Keratinocyte (primary cell): ENCODE data around the gene DESI1. TPM values are rescaled to one million over a fixed set of nuclear protein-coding genes. Genes with fewer than 3 reads are reported as not detected.

ENCODE experiments used
- DNase-seq: peaks from one replicate; pipeline ENCODE4 v3.0.0-alpha.2; 2011; ENCODE audit warnings: low read depth, missing footprints, low spot score
- FAIRE-seq: peaks from 2 replicates; lab custom pipeline; 2011; peaks lifted over from hg19 to GRCh38; lab: Jason Lieb, UNC
- H2AFZ ChIP-seq: 2 replicates; pipeline ENCODE4 v1.6.0; 2012; ENCODE audit warnings: low read length, control low read depth, inconsistent platforms; ENCODE audit not compliant: control insufficient read depth
- H3K27ac ChIP-seq: 2 replicates; pipeline ENCODE4 v1.5.1; 2011; ENCODE audit warnings: low read length; ENCODE audit not compliant: control insufficient read depth, insufficient read depth
- H3K27me3 ChIP-seq: 3 replicates; pipeline ENCODE4 v1.6.0; 2011; ENCODE audit warnings: low read length; ENCODE audit not compliant: control insufficient read depth, insufficient read depth; ENCODE audit errors: extremely low read depth
- H3K36me3 ChIP-seq, 2 experiments: 2 replicates in 1 of 2; 3 replicates in 1 of 2; pipeline ENCODE4 v1.5.1; 2011; ENCODE audit warnings: low read length in 2 of 2, mild to moderate bottlenecking in 1 of 2; ENCODE audit not compliant: control insufficient read depth in 2 of 2, insufficient read depth in 2 of 2; ENCODE audit errors: extremely low read depth in 1 of 2
- H3K4me1 ChIP-seq: 3 replicates; pipeline ENCODE4 v1.5.1; 2011; ENCODE audit warnings: low read length; ENCODE audit not compliant: control insufficient read depth, insufficient read depth; ENCODE audit errors: extremely low read depth
- H3K4me2 ChIP-seq: 3 replicates; pipeline ENCODE4 v1.6.0; 2011; ENCODE audit warnings: low read depth, low read length; ENCODE audit not compliant: control insufficient read depth, insufficient read depth; ENCODE audit errors: extremely low read depth
- H3K4me3 ChIP-seq, 3 experiments: fragments of 200-600 bp in 1 of 3; sonication (generic) in 1 of 3; 2 replicates in 2 of 3; 3 replicates in 1 of 3; pipeline ENCODE4 v1.5.1; 2011 to 2016; ENCODE audit warnings: low read length in 3 of 3, mild to moderate bottlenecking in 3 of 3, control low read depth in 2 of 3, inconsistent platforms in 1 of 3, low read depth in 1 of 3, mixed read lengths in 1 of 3, mixed run types in 1 of 3, moderate library complexity in 1 of 3; ENCODE audit not compliant: control insufficient read depth in 2 of 3, insufficient read depth in 2 of 3; ENCODE audit errors: extremely low read depth in 1 of 3
- H3K79me2 ChIP-seq: 2 replicates; pipeline ENCODE4 v1.6.0; 2012; ENCODE audit warnings: low read length; ENCODE audit not compliant: control insufficient read depth, insufficient read depth
- H3K9ac ChIP-seq: 3 replicates; pipeline ENCODE4 v1.6.0; 2011; ENCODE audit warnings: low read length; ENCODE audit not compliant: control insufficient read depth, insufficient read depth; ENCODE audit errors: extremely low read depth
- H3K9me1 ChIP-seq: 3 replicates; pipeline ENCODE4 v1.6.0; 2011; ENCODE audit warnings: low read length; ENCODE audit not compliant: control insufficient read depth, insufficient read depth; ENCODE audit errors: extremely low read depth
- H3K9me3 ChIP-seq: 2 replicates; pipeline ENCODE4 v1.5.1; 2012; ENCODE audit warnings: low read depth, low read length; ENCODE audit not compliant: control insufficient read depth
- H4K20me1 ChIP-seq: 3 replicates; pipeline ENCODE4 v1.6.0; 2011; ENCODE audit warnings: low read length; ENCODE audit not compliant: control insufficient read depth, insufficient read depth; ENCODE audit errors: extremely low read depth
- EZH2 ChIP-seq: IDR thresholded peaks from one replicate; pipeline ENCODE4 v1.6.1; 2012; ENCODE audit warnings: inconsistent platforms, mild to moderate bottlenecking, low read length, moderate library complexity
- dilution Hi-C: fragments of 300-500 bp; cut with MboI; formaldehyde crosslinking; loops from one replicate; pipeline ENCODE4 v1.7.0; 2020; ENCODE audit warnings: low sequenced_read_pairs; ENCODE audit not compliant: extremely low pct_ligation_motif_present
- polyA plus RNA-seq, 5 experiments: library from polyadenylated mRNA; depleted of rRNA in 3 of 5; stranded (reverse) in 3 of 5; stranded (forward) in 1 of 5; unstranded in 1 of 5; fragments of >200 nt; gene quantifications; 1 replicate in 1 of 5; 2 replicates in 3 of 5; 3 replicates in 1 of 5; pipeline versions ENCODE4 v1.2.1 to v1.2.3, GENCODE V29; 2011 to 2012; ENCODE audit warnings: missing spikeins in 2 of 5, low read depth in 1 of 5, low replicate concordance in 1 of 5
- TF ChIP-seq, protein P1 (sequence below), 3 experiments: IDR thresholded peaks in 1 of 3; conservative IDR thresholded peaks in 1 of 3; optimal IDR thresholded peaks in 1 of 3; 2 replicates in 2 of 3; 3 replicates in 1 of 3; pipeline versions ENCODE3 to v1.5.1; 2011; ENCODE audit warnings: low read length in 3 of 3, mild to moderate bottlenecking in 3 of 3, moderate library complexity in 2 of 3, control low read depth in 1 of 3, inconsistent platforms in 1 of 3; ENCODE audit not compliant: insufficient read depth in 2 of 3; ENCODE audit errors: extremely low read depth in 1 of 3

DESI1 gene
- polyA plus RNA-seq, 1 donor (not counting 4 experiments of a cell fraction or from before 2014, with no cell fraction given): 32.8 TPM

DNA sequence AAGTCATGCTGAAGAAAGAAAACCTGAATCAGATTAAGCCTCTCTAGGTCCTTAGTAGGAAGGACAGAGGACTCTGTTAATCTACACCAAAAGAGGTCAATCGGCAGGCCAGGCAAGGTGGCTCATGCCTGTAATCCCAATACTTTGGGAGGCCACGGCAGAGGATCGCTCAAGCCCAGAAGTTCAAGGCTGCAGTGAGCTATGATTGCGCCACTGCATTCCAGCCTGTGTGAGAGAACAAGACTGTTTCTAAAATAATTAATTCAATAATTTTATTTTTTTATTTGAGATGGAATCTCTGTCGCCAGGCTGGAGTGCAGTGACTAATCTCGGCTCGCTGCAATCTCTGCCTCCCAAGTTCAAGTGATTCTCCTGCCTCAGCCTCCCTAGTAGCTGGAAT lies 4.7 kb upstream of the DESI1 start:
- DNase-seq (no peak), FAIRE-seq (no peak)
- Histone ChIP-seq H3K4me2 (no peak overlapping the region), H4K20me1 (peaks cover 6% of the 10 kb centered on the region), H3K36me3 (peaks cover 21 to 24% of the 10 kb centered on the region in 2 experiments), H3K79me2 (peaks cover 72% of the 10 kb centered on the region), H3K27me3 (no peaks in the 10 kb centered on the region), H3K9ac (no peak overlapping the region), H3K4me3 (no peak overlapping the region), H3K27ac (no peak overlapping the region), H3K9me3 (no peaks in the 10 kb centered on the region), H3K4me1 (peaks cover 9% of the 10 kb centered on the region), H2AFZ (no peak overlapping the region), H3K9me1 (no peaks in the 10 kb centered on the region)
- TF ChIP-seq, protein P1, sequence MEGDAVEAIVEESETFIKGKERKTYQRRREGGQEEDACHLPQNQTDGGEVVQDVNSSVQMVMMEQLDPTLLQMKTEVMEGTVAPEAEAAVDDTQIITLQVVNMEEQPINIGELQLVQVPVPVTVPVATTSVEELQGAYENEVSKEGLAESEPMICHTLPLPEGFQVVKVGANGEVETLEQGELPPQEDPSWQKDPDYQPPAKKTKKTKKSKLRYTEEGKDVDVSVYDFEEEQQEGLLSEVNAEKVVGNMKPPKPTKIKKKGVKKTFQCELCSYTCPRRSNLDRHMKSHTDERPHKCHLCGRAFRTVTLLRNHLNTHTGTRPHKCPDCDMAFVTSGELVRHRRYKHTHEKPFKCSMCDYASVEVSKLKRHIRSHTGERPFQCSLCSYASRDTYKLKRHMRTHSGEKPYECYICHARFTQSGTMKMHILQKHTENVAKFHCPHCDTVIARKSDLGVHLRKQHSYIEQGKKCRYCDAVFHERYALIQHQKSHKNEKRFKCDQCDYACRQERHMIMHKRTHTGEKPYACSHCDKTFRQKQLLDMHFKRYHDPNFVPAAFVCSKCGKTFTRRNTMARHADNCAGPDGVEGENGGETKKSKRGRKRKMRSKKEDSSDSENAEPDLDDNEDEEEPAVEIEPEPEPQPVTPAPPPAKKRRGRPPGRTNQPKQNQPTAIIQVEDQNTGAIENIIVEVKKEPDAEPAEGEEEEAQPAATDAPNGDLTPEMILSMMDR (optimal IDR thresholded peaks at IDR 0.05 in 1 of 3, IDR thresholded peaks at IDR 0.05 in 1 of 3, conservative IDR thresholded peaks at IDR 0.05 in 1 of 3; ENCODE audit: extremely low read depth in 1 of 3, insufficient read depth in 2 of 3, low read length in 3 of 3): no peak
- no peak for TF ChIP-seq EZH2
- dilution Hi-C loops: no loop called here

DNA sequence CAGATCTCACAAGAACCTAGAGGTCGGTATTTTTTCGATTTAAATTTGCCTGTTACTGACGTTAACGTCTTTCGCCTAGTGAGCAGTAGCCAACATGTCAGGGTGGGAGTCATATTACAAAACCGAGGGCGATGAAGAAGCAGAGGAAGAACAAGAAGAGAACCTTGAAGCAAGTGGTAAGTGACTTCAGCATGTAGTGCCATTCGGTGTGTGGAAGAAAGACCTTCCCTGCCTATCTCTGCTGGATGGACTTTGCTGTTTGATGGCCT lies 1.0 kb upstream of the DESI1 start:
- H3K4me2 ChIP-seq: peak overlapping the region; percentile 99
- peaks cover 10 to 12% of the 10 kb centered on the region in 2 experiments for H3K36me3 ChIP-seq
- H3K4me1 ChIP-seq: peaks cover 20% of the 10 kb centered on the region
- H3K27ac ChIP-seq: peak overlapping the region; percentile 92
- no peaks in the 10 kb centered on the region for H3K9me3 ChIP-seq
- peak overlapping the region; percentile 90 for H2AFZ ChIP-seq
- dilution Hi-C loops: no loop called here
- H3K79me2 ChIP-seq: peaks cover 83% of the 10 kb centered on the region
- no peaks in the 10 kb centered on the region for H3K9me1 ChIP-seq
- TF ChIP-seq, protein P1 (optimal IDR thresholded peaks at IDR 0.05 in 1 of 3, IDR thresholded peaks at IDR 0.05 in 1 of 3, conservative IDR thresholded peaks at IDR 0.05 in 1 of 3; ENCODE audit: extremely low read depth in 1 of 3, insufficient read depth in 2 of 3, low read length in 3 of 3): no peak
- TF ChIP-seq EZH2: no peak
- peak overlapping the region; percentile 99 for H3K9ac ChIP-seq
- H3K27me3 ChIP-seq: no peaks in the 10 kb centered on the region
- DNase-seq: no peak
- H4K20me1 ChIP-seq: peaks cover 6% of the 10 kb centered on the region
- peak overlapping the region; percentile 88 to 100 (median 95) for H3K4me3 ChIP-seq
- FAIRE-seq: no peak
